ENCODE measurements around the gene OXA1L. TPM values are rescaled to one million over a fixed set of nuclear protein-coding genes. Genes with fewer than 3 reads are reported as not detected.
"Not testable (repeated sequence)": the region's sequence is repeated elsewhere in the genome, so short reads cannot be mapped to it uniquely, and the experiment has no call there.

The OXA1L gene
- total RNA-seq, 1 donor from 2014 or later: 126 TPM

- no peak overlapping the region for H3K4me3 Mint-ChIP-seq
- intact Hi-C loops (cut with micrococcal nuclease): no loop called here
- peaks cover 13% of the 10 kb centered on the region for H3K4me1 Mint-ChIP-seq
- peaks cover 11% of the 10 kb centered on the region for H3K27me3 Mint-ChIP-seq
- H3K9me3 Mint-ChIP-seq: no peaks in the 10 kb centered on the region
- no peak overlapping the region for H3K27ac Mint-ChIP-seq
- DNase-seq: no peak
- H3K36me3 Mint-ChIP-seq (ENCODE audit: low read depth): no peaks in the 10 kb centered on the region
These were observed 18.7 kb upstream of the OXA1L start for GRCh38 chr14:22747769-22748168.

- peaks cover 15% of the 10 kb centered on the region for H3K4me1 Mint-ChIP-seq
These were observed 18.3 kb upstream of the OXA1L start for GRCh38 chr14:22748206-22748605.

GRCh38 chr14:22748631-22749068, 17.8 kb upstream of the OXA1L start:
- H3K4me1 Mint-ChIP-seq: peaks cover 15% of the 10 kb centered on the region
- H3K27me3 Mint-ChIP-seq: peaks cover 14% of the 10 kb centered on the region
- H3K9me3 Mint-ChIP-seq: no peaks in the 10 kb centered on the region
- no peak overlapping the region for H3K27ac Mint-ChIP-seq
- H3K4me3 Mint-ChIP-seq: no peak overlapping the region
- DNase-seq: no peak
- H3K36me3 Mint-ChIP-seq (ENCODE audit: low read depth): no peaks in the 10 kb centered on the region
- intact Hi-C loops (cut with micrococcal nuclease): no loop called here

More at GRCh38 chr14:22748206-22748605, 18.3 kb upstream of the OXA1L start:
- Mint-ChIP-seq H3K9me3 (no peaks in the 10 kb centered on the region), H3K27me3 (peaks cover 13% of the 10 kb centered on the region), H3K27ac (no peak overlapping the region), H3K4me3 (no peak overlapping the region), H3K36me3 (ENCODE audit: low read depth) (no peaks in the 10 kb centered on the region)
- DNase-seq: no peak
- intact Hi-C loops (cut with micrococcal nuclease): no loop called here

- no peak for DNase-seq
- Mint-ChIP-seq H3K4me3 (no peak overlapping the region), H3K27me3 (peaks cover 14% of the 10 kb centered on the region), H3K27ac (no peak overlapping the region), H3K9me3 (no peaks in the 10 kb centered on the region), H3K4me1 (peaks cover 15% of the 10 kb centered on the region), H3K36me3 (ENCODE audit: low read depth) (no peaks in the 10 kb centered on the region)
- intact Hi-C loops (cut with micrococcal nuclease): no loop called here
These were observed 14.1 kb upstream of the OXA1L start for GRCh38 chr14:22752422-22752821.

GRCh38 chr14:22753586-22753985, 12.9 kb upstream of the OXA1L start:
- Mint-ChIP-seq H3K9me3 (no peaks in the 10 kb centered on the region), H3K27ac (no peak overlapping the region), H3K36me3 (ENCODE audit: low read depth) (peaks cover 4% of the 10 kb centered on the region), H3K27me3 (peaks cover 8% of the 10 kb centered on the region), H3K4me1 (peaks cover 9% of the 10 kb centered on the region), H3K4me3 (no peak overlapping the region)
- DNase-seq: no peak
- intact Hi-C loops (cut with micrococcal nuclease): no loop called here

- intact Hi-C loops (cut with micrococcal nuclease); H3K4me1 Mint-ChIP-seq: not testable (repeated sequence)
These were observed 8.4 kb upstream of the OXA1L start for GRCh38 chr14:22757972-22758650.

GRCh38 chr14:22761734-22762133, 4.8 kb upstream of the OXA1L start:
- Mint-ChIP-seq H3K36me3 (ENCODE audit: low read depth) (peaks cover 39% of the 10 kb centered on the region), H3K27ac (peak overlapping the region; percentile 24), H3K27me3 (no peaks in the 10 kb centered on the region), H3K4me1 (peaks cover 9% of the 10 kb centered on the region), H3K9me3 (peaks cover 13% of the 10 kb centered on the region), H3K4me3 (no peak overlapping the region)
- no peak for DNase-seq
- intact Hi-C loops (cut with micrococcal nuclease): no loop called here

More at GRCh38 chr14:22757972-22758650, 8.4 kb upstream of the OXA1L start:
- not testable (repeated sequence) for H3K27me3 Mint-ChIP-seq, H3K4me3 Mint-ChIP-seq, H3K27ac Mint-ChIP-seq, H3K9me3 Mint-ChIP-seq, DNase-seq
- peaks cover 27% of the 10 kb centered on the region for H3K36me3 Mint-ChIP-seq (ENCODE audit: low read depth)

GRCh38 chr14:22764382-22764781, 2.1 kb upstream of the OXA1L start:
- Mint-ChIP-seq H3K4me1 (peaks cover 25% of the 10 kb centered on the region), H3K27ac (no peak overlapping the region), H3K36me3 (ENCODE audit: low read depth) (peaks cover 51% of the 10 kb centered on the region), H3K27me3 (no peaks in the 10 kb centered on the region), H3K4me3 (no peak overlapping the region), H3K9me3 (peaks cover 13% of the 10 kb centered on the region)
- intact Hi-C loops (cut with micrococcal nuclease): no loop called here
- DNase-seq: no peak

- DNase-seq: no peak
- Mint-ChIP-seq H3K27ac (peak overlapping the region; percentile 96), H3K36me3 (ENCODE audit: low read depth) (peaks cover 58% of the 10 kb centered on the region), H3K4me1 (peaks cover 27% of the 10 kb centered on the region), H3K27me3 (no peaks in the 10 kb centered on the region), H3K4me3 (peak overlapping the region; percentile 94), H3K9me3 (peaks cover 8% of the 10 kb centered on the region)
- intact Hi-C loops (cut with micrococcal nuclease): loop anchor here (5.0 kb wide), 1 partner anchor 150 kb away; the partner anchor contains the start of gene RBM23
These were observed 768 bp downstream of the OXA1L start for GRCh38 chr14:22767323-22767589.

- peak overlapping the region; percentile 47 for H3K4me3 Mint-ChIP-seq
- peak overlapping the region; percentile 16 for H3K27ac Mint-ChIP-seq
- H3K27me3 Mint-ChIP-seq: no peaks in the 10 kb centered on the region
- intact Hi-C loops (cut with micrococcal nuclease): loop anchor here (5.0 kb wide), 1 partner anchor 148 kb away; the partner anchor contains the start of gene RBM23
- peaks cover 59% of the 10 kb centered on the region for H3K36me3 Mint-ChIP-seq (ENCODE audit: low read depth)
- peaks cover 5% of the 10 kb centered on the region for H3K9me3 Mint-ChIP-seq
- H3K4me1 Mint-ChIP-seq: peaks cover 27% of the 10 kb centered on the region
- DNase-seq: no peak
These were observed 2.5 kb downstream of the OXA1L start for GRCh38 chr14:22768947-22769346.

GRCh38 chr14:22769369-22769768, 2.9 kb downstream of the OXA1L start:
- no peak for DNase-seq
- peak overlapping the region; percentile 16 for H3K27ac Mint-ChIP-seq
- no peaks in the 10 kb centered on the region for H3K27me3 Mint-ChIP-seq
- peaks cover 27% of the 10 kb centered on the region for H3K4me1 Mint-ChIP-seq
- peaks cover 5% of the 10 kb centered on the region for H3K9me3 Mint-ChIP-seq
- peak overlapping the region; percentile 47 for H3K4me3 Mint-ChIP-seq
- intact Hi-C loops (cut with micrococcal nuclease): loop anchor here (5.0 kb wide), 1 partner anchor 148 kb away; the partner anchor contains the start of gene RBM23
- H3K36me3 Mint-ChIP-seq (ENCODE audit: low read depth): peaks cover 62% of the 10 kb centered on the region

GRCh38 chr14:22770481-22771187, 4.1 kb downstream of the OXA1L start:
- peaks cover 5% of the 10 kb centered on the region for H3K9me3 Mint-ChIP-seq
- H3K36me3 Mint-ChIP-seq (ENCODE audit: low read depth): peaks cover 67% of the 10 kb centered on the region
- peaks cover 24% of the 10 kb centered on the region for H3K4me1 Mint-ChIP-seq
- no peak for DNase-seq
- no peaks in the 10 kb centered on the region for H3K27me3 Mint-ChIP-seq
- H3K27ac Mint-ChIP-seq: no peak overlapping the region
- no peak overlapping the region for H3K4me3 Mint-ChIP-seq
- intact Hi-C loops (cut with micrococcal nuclease): no loop called here

GRCh38 chr14:22772725-22773124, 6.2 kb downstream of the OXA1L start:
- Mint-ChIP-seq H3K36me3 (ENCODE audit: low read depth) (peaks cover 58% of the 10 kb centered on the region), H3K4me1 (peaks cover 14% of the 10 kb centered on the region), H3K9me3 (no peaks in the 10 kb centered on the region), H3K4me3 (no peak overlapping the region), H3K27ac (no peak overlapping the region), H3K27me3 (no peaks in the 10 kb centered on the region)
- intact Hi-C loops (cut with micrococcal nuclease): no loop called here
- no peak for DNase-seq

- Mint-ChIP-seq H3K27me3 (no peaks in the 10 kb centered on the region), H3K4me3 (no peak overlapping the region), H3K27ac (no peak overlapping the region), H3K36me3 (ENCODE audit: low read depth) (peaks cover 53% of the 10 kb centered on the region), H3K9me3 (no peaks in the 10 kb centered on the region), H3K4me1 (peaks cover 9% of the 10 kb centered on the region)
- DNase-seq: no peak
- intact Hi-C loops (cut with micrococcal nuclease): no loop called here
These were observed 6.9 kb downstream of the OXA1L start for GRCh38 chr14:22773162-22774010.
